HG02884 (cell line): Measurements from ENCODE around the gene ST3GAL5.
"Not testable (repeated sequence)": the region's sequence is repeated elsewhere in the genome, so short reads cannot be mapped to it uniquely, and the experiment has no call there.

Experiments used
- ATAC-seq: cut with Tn5 transposase; IDR thresholded peaks from one replicate; pipeline ENCODE4 v1.9.1; 2021; ENCODE audit warnings: mild to moderate bottlenecking, moderate library complexity; ENCODE audit not compliant: unreplicated experiment

The ST3GAL5 gene

DNA sequence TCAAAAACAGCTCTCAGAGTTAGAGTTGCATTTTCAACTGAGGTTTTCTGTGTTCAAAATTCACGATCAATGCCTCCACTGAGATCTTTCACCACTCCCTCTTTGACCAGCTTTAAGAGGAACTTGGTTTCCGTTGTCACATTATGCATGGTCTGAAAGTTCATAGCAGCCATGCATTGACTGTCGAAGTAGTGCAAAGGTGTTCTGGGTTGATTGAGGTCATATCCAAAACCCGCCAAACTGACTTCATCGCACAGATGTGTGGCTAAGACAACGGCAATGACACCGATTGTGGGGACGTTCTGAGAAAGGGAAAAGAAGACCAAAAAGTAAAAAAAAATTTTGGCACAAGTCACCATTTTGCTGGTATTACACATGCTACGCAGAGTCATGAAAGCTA lies 48.7 kb downstream of the ST3GAL5 start:
- no peak for ATAC-seq

DNA sequence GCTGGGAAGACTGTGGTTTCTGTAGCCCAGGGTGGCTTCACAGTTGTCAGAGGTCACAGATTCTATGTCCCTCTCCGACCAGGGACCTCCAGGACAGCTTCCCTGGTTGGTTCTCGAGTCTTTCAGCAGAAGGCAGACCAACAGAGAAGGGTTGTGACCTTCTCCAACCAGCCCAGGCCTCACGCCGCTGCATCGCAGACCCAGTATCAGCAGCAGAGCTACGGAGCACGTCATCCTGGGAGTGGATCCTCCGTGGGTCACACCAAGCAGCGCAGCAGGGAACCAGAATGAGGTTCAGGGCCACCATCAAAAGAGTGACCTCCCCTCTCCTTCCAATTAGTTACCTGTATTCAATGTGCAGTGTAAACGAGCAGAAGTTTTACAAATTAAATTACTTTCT lies 49.3 kb downstream of the ST3GAL5 start:
- ATAC-seq, result no peak

DNA sequence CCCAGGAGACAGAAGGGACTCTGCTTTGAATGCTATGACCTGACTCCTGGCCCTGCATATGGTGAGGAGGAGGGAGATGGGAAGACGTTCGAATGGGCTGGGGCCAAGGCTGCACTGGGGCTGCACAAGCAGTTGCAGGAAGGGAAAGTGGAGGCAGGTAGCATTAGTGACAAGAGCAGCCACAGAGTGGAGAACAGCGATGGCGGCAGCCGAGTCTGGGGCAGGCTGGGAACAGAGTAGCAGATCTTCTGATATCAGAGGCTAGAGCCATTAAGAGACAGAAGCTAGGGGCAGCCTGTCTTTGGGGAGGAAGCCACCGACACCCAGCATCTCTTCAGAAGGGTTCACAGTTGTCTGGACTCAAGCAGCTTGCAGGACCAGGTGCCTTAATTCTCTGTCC lies 50.1 kb downstream of the ST3GAL5 start:
- no peak for ATAC-seq

DNA sequence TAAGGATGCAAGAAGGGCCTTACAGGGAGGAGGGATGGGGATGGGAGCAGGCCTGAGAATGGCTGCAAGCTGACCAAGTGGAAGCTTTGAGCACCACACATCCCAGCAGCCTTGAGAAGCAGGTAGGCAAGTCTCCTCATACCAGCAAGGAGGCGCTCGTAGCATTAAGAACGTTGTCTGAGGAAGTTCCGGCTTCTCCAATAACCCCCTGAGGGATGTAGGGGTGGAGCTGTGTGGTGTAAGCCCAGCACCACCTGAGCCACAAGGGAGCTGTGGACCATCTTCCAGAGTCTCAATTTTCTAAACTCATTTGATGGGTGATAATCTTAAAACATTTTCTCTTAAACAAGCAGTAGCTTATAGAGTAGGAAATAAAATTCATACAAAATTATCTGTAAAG lies 50.6 kb downstream of the ST3GAL5 start:
- ATAC-seq, result no peak

DNA sequence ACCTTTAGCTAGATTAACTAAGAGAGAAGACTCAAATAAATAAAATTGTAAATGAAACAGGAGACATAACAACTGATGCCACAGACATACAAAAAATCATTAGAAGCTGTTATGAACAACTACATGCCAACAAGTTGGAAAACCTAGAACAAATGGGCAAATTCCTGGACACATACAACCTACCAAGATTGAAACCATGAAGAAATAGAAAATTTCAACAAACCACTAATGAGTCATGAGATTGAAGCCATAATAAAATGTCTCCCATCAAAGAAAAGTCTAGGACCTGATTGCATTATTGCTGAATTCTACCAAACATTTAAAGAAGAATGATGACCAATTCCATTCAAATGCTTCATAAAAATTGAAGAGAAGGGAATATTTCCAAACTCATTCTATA lies 54.3 kb downstream of the ST3GAL5 start:
- no peak for ATAC-seq

DNA sequence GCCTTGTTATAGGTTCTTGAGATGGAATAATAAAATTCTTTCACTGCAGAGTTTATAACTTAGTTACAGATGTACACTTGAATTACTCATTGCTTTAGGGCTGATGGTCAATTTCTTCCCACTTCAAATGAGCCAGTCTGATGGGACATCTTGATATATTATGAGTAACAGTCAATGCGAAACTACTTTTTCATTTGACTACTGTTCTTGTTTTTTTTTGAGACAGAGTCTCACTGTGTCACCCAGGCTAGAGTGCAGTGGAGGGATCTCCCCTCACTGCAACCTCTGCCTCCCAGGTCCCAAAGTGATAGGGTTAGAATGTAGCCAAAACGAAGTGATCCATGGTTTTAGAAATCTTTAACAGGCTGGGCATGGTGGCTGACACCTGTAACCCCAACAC lies 57.1 kb downstream of the ST3GAL5 start:
- ATAC-seq, result no peak

DNA sequence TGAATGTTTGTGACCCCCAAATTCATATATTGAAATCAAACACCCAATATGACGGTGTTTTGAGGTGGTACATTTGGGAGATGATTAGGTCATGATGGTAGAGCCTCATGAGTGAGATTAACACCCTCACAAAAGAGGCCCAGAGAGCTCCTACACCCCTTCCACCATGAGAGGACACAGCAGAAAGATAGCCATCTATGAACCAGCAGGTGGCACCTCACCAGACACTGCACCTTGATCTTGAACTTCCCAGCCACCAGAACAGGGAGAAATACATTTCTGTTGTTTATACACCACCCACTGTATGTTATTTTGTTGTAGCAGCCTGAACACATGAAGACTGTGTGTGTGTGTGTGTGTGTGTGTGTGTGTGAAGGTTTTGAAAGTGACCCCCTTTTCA lies 58.1 kb downstream of the ST3GAL5 start:
- ATAC-seq, result no peak

DNA sequence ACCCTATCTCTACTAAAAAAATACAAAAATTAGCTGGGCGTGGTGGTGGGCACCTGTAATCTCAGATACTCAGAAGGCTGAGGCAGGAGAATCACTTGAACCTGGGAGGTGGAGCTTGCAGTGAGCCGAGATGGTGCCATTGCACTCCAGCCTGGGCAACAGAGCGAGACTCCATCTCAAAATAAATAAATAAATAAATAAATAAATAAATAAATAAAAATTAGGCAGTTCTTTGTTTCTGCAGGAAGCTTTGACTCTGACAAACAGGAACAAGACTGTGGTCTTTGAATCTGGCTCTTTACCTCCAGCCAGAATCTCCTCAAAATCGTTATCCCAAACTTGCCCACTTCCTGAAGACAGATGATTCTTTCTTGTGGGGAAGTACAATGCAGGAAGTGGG lies 59.4 kb downstream of the ST3GAL5 start:
- ATAC-seq, result not testable (repeated sequence)

DNA sequence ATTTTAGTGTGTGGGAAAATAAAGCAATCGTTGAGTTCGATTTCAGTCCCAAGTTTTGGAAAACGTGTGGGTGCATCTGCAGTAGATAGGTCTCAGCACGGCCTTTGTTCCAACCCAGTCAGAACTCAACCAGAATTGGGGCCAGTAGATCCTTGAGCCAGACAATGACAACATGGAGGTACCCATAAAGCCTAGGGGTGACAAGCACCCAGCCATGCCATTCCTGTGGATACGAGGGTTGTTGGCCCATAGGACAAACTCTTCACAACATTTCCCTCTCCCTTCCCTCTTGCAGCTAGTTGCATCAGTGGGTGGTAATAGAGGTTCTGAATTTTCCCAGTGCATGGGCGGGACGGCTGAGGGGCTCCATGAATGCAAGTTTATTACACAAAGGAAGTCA lies 60.1 kb downstream of the ST3GAL5 start:
- no peak for ATAC-seq

DNA sequence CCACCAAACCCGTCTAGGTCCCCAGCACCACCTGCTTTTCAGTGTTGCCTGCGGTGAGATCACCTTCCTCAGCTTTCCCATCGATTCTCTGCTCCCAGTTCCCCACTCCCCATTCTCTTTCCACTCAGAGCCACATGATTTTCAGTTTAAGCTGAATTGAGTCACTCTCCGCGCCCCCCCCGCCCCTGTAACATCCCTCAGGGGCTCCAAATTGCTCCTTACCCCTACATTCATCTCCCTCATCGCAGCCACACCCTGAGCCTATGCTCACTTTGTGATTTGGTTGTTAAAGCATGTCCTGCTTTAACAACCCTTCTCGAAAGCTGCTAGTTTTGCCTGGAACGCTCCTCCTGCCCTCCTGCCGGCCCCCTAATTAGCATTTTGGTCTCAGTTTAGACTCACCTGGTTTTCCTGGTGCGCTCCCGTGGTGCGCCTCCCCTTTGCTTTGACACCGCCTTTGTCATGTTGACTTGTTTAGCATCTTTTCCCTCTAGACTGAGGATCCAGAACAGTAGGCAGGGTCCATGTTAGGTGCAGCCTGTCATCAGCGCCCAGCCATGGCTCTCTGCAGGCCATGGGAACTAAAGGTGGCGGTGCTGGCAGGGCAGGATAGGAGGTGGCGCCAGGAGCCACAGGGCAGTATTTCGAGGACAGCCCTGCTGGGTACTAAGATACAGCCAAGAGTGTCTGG lies 60.8 kb downstream of the ST3GAL5 start:
- no peak for ATAC-seq

DNA sequence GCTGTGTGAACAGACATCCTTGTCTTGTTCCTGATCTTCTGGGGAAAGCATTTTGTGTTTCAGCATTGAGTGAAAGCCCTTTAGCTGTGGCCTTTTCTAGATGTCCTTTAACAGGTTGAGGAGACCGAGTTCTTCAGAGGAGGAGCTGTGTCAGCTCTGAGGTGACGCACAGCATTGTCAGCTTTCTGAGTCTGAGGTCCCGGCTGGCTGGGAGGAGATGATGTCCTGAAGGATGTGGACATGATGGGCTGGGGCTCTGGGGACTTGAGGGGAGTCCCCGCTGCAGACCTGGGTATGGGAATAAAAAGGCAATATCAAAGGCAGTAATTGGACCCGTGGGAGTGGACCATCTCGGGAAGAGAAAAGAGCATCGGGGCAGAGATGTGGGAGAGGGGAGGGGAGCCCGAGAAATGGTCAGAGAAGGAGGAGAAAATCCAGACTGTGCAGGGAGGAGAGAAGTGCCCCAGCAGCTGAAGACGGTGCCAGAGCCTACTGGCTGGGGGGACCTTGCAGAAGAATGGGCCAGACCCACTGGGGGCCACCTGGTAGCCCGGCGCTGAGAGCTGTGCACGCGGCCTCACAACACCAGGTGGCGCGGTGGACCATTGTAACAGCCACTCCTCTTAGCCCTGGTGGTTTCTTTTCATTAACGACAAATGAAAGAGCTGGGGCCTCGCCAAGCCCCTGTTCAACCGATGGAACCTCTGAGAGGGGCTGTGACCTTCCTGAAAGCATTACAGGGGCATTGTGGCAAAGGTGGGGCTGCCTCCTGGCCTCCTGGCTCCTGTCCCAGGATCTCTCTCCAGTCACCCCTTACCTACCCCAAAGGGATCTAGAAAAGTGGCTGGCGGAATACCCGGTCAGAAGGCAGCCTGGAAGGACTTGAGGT lies 61.6 kb downstream of the ST3GAL5 start:
- ATAC-seq, result no peak

DNA sequence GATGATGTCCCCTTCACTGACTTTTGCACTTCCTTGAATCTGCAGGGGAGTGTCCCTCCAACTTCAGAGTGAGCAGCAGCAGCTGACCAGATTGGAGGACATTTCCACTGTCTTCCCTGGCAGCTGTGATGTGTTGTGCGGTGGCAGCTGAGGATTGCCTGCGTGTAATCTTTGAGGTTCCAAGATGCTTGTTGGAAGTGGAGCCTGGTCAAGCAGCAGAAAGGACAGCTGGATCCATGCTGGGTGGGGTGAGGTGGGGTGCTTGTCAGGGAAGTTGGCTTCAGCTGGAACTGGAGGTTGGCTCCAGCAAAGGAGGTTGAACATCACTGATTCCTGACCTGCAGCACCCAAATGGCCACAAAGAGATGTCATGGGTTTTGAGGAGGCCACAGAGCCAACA lies 64.8 kb downstream of the ST3GAL5 start:
- no peak for ATAC-seq

DNA sequence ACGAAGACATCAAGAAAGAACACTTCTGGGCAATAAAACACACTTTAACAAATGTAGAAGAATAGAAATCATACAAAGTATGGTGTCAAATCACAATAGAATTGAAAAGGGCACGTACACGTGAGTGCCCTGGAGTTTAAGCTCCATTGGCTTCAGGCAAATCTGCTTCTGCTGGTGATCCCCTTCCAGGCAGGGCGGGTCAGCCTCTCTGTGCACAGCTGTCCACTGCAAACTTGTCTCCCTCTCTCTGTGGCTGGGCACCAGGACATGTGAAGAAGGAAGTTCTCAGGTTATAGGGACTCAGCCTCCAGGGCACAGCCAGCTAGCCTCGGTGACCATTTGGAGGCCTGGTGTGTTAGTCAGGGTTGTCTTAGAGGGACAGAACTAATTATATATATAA lies 66.0 kb downstream of the ST3GAL5 start:
- no peak for ATAC-seq

DNA sequence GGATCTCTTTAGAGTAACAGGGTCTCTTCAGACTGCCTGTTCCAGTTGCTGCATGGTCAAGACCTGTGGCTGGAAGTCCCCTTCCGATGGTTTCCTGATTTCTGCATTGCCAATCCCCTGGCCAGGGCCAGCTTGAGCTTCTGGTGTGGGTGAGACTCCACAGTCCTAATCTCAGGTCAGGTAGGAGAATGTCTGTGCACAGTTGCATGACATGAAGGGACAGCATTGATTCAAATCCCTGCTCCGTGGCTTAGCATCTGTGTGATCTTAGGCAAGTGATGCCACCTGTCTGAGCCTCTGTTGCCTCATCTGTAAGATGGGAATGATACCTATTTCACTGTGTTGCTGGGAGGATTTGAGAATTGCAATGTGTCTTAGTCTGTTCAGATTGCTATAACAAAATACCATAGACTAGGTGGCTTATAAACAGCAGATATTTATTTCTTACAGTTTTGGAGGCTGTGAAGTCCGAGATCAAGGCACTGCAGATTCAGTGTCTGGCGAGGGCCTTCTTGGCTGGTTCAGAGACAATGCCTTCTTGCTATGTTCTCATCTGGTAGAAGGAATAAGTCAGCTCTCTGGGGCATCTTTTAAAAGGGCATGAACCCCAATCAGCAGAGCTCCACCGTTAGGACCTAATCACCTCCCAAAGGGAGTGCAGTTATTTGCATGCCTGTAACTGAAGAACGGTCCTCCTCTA lies 68.8 kb downstream of the ST3GAL5 start:
- ATAC-seq, result no peak

DNA sequence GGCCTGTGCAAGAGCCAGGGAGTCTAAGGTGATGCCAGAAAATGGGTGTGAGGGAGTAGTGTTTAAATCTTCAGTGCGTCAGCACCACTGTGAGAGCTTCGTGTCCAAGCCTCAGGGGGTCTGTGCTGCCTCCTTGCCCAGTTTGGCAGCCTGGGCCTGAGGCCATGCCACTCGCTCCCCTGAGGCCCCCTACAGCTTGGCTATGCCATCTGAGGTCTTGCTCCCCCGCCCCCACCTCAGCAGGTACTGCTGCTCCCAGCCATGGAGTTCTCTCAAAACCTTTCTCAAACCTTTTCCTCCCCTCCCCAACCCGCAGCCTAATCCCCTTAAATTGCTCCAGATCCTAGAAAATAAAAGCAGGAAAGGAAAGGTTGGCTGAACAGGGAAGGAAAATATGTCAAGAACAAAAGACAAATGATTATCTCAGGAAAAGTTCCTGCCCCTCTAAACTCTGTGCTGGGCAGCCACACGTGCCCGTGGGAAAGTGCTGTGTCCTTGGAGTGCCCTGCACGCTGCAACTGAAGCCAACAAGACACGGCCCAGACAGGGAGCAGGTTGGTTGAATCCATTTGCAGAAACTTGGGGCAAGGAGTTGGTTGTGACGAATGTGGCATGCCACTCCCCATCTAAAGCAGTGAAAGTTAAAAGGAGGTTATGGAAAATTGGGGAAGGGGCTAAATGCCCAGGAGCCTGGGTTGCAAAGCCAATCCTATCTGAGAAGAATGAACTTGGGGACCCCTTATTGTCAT lies 73.8 kb downstream of the ST3GAL5 start:
- ATAC-seq, result no peak

DNA sequence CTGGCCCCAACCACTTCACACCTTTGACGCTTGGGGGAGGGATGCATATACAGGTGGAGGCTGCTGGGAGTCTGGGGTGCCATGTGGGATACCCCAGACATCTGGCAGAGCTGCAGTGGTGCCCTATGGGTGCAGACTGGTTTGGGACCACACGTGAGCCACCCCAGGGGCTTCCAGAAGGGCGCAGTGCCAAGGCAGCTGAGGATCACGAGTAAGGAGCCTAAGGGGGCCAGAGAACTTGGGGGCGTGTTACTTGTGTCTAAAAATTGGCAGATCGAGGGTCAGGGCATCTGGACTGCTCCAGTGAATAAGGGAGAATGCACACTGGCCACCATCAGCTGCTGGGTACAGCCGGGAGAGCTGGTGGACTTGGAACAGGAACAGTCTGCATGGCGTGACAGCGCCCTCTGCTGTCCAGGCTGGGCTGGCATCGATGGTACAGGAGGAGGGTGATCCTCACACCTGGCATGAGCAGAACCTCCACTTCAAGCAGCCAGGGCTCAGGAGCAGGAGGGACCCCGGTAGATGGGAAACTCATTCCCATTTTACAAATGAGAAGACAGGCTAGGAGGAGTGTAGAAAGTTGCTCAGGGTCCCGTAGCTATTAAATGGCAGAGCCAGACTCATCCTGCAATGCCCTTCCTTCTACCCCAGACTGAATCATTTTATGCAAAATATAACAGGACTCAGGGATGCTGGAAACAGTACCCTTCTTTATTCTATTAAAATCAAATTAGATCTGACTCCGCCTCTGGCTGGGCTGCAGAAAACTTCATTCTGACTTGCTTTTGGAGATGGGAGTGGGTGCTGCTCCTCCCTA lies 74.6 kb downstream of the ST3GAL5 start:
- ATAC-seq, result no peak

DNA sequence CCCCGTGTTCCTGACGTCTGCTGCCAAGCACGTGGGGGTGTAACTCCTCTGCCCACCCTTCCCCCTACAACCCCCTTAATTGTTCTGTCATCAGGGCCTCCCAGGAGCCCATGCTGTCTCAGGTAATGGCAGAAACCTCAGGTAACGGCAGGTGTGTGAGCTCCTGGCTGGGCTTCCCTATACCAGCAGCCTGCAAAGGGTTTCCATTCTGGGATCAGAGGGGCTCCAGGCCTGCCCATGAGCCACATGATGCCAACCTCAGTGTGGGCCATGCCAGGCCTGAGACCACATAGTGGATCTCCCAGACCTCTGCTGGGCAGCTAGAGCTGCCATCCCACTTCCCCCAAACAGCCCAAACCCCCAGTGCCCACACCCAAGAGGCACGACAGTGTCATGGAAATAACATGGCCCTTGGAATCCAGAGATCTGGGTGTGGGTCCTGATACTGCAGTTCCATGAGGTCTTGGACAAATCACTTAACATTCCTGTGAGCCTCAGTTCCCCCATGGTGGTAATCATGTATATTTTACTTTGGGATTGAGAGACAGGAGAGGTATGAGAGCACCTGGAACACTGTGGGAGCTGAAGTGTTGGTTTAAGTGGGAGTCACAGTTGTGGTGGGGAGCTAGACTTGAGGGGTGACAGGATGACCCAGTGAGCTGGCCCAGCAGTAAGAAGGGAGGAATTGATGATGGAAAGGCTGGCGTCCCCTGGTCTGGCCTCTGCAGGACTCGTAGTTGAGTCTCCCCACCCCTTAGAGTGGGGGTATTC lies 75.4 kb downstream of the ST3GAL5 start:
- ATAC-seq, result no peak

DNA sequence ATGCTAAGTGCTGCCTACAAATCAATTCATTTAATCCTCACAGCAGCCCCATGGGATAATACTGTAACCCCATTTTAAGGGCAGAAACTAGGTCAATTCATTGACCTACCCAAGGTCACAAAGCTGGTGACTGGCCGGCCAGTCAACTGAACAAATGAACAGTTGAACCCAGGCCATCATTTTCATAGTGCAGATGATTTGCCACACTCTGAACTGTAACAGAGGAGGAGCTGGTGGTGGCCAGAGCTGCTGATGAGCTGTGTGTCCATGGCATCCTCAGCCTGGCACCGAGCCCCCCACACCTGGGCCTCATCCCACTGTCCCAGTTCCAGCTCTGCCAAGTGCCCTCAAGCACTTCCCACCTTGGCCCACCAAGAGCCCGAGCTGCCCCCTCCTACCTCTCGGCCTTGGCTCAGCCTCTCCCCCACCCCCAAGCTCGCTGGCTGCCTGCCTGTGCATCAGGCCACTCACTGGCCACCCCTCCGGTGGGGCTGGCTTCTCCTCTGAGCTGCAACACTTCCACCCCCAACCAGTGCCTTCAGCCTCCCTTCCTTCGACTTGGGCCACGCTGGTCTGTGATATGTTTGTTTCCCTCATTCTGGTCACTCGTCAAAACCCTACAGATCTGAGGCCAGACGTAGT lies 76.6 kb downstream of the ST3GAL5 start:
- no peak for ATAC-seq
